IPS DF 4.7 (cell line): ENCODE results near the gene NUBPL.
"Not testable (repeated sequence)": the region's sequence is repeated elsewhere in the genome, so short reads cannot be mapped to it uniquely, and the experiment has no call there.

ENCODE experiments used
- DNase-seq: peaks from one replicate; pipeline ENCODE4 v3.0.0-alpha.2; 2013; ENCODE audit warnings: low spot score; ENCODE audit errors: extremely low read depth

NUBPL gene

GRCh38 chr14:31578266-31578665 is 17.1 kb downstream of the NUBPL start:
- DNase-seq: no peak

DNA sequence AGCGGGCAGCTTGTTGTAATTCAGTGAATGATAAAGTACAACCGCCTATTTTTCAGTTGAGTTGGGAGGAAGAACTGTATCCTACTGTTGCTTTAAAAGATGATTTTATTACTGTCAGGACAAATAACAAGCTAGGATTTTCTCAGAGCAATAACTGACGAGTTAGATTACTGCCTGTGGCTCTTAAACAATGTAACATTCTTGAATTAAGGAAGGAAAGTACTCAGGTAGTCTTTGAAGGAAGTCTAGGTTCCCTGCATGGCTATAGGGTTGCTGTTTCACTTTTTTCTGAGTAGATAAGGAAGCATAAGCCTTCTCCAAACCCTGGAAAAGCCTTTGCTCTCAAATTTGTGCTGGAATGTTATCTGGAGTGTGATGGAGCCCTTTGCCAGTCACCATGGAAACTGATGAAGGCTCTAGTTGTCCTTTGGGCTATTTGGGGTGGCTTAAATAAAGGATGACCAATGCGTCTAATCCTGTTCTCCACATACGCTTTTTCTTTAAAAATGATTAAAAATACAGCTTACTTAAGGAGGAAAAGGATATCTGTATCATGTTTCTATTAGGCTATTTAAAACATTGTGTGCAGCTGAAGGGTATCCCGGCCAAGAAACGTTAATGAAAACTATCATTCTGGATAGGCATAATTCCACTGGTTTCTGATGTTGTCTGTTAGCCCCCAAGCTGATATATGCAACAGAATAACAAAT is 17.7 kb downstream of the NUBPL start:
- DNase-seq: no peak

GRCh38 chr14:31580234-31580633 is 19.0 kb downstream of the NUBPL start:
- no peak for DNase-seq

DNA sequence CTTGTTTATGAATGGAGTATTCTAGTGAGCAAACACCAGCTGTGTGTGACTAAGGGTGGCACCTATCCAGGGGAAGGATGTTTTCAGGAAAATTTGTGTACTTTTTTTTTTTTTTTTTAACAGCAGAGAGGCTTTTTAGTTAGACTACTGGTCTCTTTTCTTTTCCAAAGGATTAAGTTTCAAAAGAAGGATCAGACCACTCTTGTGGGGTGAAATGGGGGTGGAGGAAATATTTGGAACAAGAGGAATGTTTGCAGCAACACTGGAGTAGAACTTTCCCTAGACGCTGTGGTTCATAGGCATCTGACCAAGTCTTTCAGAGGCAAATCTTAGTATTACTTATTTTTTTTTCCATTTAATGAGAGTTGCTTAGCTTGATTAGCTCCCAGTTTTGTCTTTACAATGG is 21.1 kb downstream of the NUBPL start:
- DNase-seq: no peak

- DNase-seq: no peak
These were observed 21.7 kb downstream of the NUBPL start for GRCh38 chr14:31582836-31583452.

- DNase-seq: no peak
These were observed 29.0 kb downstream of the NUBPL start for GRCh38 chr14:31590206-31590605.

- no peak for DNase-seq
These were observed 30.9 kb downstream of the NUBPL start for GRCh38 chr14:31592122-31592521.

- DNase-seq: no peak
These were observed 31.4 kb downstream of the NUBPL start for GRCh38 chr14:31592631-31593030.

DNA sequence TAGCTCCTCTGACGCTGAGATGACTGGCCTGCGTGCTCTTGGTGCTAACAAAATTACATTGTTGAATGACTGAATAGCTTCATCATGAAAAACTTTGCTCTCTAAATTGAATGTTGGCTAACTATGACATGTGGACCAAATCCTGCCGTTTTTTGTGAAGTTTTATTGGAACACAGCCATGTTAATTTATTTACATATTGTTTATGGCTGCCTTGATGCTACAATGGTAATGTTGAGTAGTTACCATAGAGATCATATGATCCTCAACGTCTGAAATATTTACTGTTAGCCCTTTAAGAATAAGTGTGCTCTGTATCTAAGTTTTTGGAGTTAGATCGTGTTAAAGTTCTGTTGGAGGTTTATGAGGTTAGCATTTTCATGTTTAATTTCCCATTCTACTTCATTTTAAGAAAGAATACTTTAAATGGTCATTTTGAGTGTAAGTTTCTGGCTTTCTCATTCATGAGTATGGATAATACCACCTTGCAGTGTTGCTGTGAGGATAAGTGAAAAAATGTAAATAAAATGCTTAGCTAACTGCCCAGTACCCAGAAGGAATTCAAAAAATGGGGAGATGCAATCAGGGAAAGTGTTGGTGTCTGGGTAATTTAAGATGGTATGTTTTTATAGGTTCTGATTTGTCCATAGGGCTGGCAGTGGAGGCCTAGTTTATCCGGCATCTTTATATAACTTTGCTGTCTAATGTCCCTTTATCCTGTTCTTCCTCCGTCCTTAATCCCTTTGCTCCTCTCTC is 35.3 kb downstream of the NUBPL start:
- DNase-seq: no peak

DNA sequence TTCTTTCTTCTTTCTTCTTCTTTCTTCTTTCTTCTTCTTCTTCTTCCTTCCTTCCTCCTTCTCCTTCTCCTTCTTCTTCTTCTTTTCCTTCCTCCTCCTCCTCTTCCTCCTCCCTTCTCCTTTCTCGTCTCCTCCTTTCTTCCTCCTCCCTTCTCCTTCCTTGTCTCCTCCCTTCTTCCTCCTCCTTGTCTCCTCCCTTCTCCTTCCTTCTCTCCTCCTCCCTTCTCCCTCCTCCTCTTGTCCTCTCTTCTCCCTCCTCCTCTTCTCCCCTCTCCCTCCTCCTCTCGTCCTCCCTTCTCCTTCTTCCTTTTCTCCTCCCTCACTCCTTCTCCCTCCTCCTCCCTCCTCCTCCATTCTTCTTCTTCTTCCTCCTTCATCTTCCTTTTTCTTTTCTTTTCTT is 44.5 kb downstream of the NUBPL start:
- DNase-seq: no peak

DNA sequence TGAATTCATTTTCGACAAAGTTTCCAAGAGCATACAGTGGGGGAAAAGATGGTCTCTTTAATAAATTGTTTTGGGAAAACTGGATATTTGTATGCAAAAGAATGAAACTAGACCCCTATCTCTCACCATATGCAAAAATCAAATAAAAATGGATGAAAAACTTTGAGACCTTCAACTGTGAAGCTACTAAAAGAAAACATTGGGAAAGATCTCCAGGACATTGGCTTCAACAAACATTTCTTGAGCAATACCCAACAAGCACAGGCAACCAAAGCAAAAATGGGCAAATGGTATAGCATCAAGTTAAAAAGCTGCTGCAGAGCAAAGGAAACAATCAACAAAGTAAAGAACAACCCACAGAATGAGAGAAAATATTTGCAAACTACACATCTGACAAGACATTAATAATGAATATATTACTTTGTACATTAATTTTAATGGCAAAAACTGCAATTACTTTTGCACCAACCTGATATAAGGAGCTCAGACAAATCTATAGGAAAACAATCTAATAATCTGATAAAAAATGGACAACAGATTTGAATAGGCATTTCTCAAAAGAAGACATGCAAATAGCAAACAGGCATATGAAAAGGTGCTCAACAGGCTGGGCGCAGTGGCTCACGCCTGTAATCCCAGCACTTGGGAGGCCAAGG is 50.7 kb downstream of the NUBPL start:
- DNase-seq: no peak

- no peak for DNase-seq
These were observed 52.0 kb downstream of the NUBPL start for GRCh38 chr14:31613188-31613587.

GRCh38 chr14:31618884-31619283 is 57.7 kb downstream of the NUBPL start:
- DNase-seq: not testable (repeated sequence)

DNA sequence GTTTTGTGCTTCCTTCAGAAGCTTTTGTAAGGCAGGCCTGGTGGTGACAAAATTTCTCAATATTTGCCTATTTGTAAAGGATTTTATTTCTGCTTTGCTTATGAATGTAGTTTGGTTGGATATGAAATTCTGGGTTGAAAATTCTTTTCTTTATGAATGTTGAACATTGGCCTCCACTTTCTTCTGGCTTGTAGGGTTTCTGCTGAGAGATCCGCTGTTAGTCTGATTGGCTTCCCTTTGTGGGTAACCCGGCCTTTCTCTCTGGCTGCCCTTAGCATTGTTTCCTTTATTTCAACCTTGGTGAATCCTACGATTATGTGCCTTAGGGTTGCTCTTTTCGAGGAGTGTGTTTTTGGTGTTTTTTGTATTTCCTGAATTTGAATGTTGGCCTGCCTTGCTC is 58.2 kb downstream of the NUBPL start:
- DNase-seq: no peak

- peak; percentile 2 for DNase-seq
These were observed 59.7 kb downstream of the NUBPL start for GRCh38 chr14:31620898-31621297.

- no peak for DNase-seq
These were observed 60.9 kb downstream of the NUBPL start for GRCh38 chr14:31622060-31622459.

DNA sequence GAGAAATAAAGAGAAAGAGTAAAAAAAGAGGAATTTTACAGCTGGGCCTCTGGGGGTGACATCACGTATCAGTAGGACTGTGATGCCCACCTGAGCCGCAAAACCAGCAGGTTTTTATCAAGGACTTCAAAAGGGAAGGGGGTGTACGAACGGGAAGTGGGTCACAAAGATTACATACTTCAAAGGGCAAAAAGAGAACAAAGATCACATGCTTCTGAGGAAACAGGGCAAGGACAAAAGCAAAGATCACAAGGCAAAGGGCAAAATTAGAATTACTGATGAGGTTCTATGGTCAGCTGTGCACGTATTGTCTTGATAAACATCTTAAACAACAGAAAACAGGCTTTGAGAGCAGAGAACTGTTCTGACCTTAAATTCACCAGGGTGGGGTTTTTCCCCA is 91.7 kb downstream of the NUBPL start:
- not testable (repeated sequence) for DNase-seq

- DNase-seq: no peak
These were observed 96.7 kb downstream of the NUBPL start for GRCh38 chr14:31657917-31658316.

- no peak for DNase-seq
These were observed 98.1 kb downstream of the NUBPL start for GRCh38 chr14:31659278-31659677.

GRCh38 chr14:31660191-31660590 is 99.0 kb downstream of the NUBPL start:
- no peak for DNase-seq

GRCh38 chr14:31660728-31661127 is 99.5 kb downstream of the NUBPL start:
- no peak for DNase-seq

- no peak for DNase-seq
These were observed 107.1 kb downstream of the NUBPL start for GRCh38 chr14:31668348-31668747.
